Esophagus squamous epithelium (tissue), 5 donors: ENCODE results near the gene HYLS1. TPM values are rescaled to one million over a fixed set of nuclear protein-coding genes. Genes with fewer than 3 reads are reported as not detected.
"Not testable (repeated sequence)": the region's sequence is repeated elsewhere in the genome, so short reads cannot be mapped to it uniquely, and the experiment has no call there.

Experiments used
- DNase-seq: peaks from one replicate; lab custom pipeline; 2025; lab: John Stamatoyannopoulos, UW
- H3K27ac ChIP-seq, 4 donors: fragments of 200-600 bp; sonication (generic); one replicate each; pipeline ENCODE4 v1.5.1; 2016 to 2019; ENCODE audit warnings: mild to moderate bottlenecking in 1 of 4
- H3K27me3 ChIP-seq, 4 donors: fragments of 200-600 bp; sonication (generic); 1 replicate in 3 of 4; 2 replicates in 1 of 4; pipeline versions ENCODE4 v1.5.1 to v1.6.0; 2017 to 2021; ENCODE audit warnings: antibody characterized with exemption in 1 of 4
- H3K36me3 ChIP-seq, 3 donors: fragments of 200-600 bp; sonication (generic); one replicate each; pipeline ENCODE4 v1.5.1; 2016 to 2019
- H3K4me1 ChIP-seq, 3 donors: fragments of 200-600 bp; sonication (generic); one replicate each; pipeline ENCODE4 v1.5.1; 2017 to 2019
- H3K4me3 ChIP-seq, 4 donors: fragments of 200-600 bp; sonication (generic); 1 replicate in 3 of 4; 2 replicates in 1 of 4; pipeline ENCODE4 v1.5.1; 2016 to 2019; ENCODE audit warnings: mild to moderate bottlenecking in 2 of 4, moderate library complexity in 1 of 4
- H3K9me3 ChIP-seq, 3 donors: fragments of 200-600 bp; sonication (generic); one replicate each; pipeline ENCODE4 v1.5.1; 2016 to 2019
- CTCF ChIP-seq, 6 experiments: fragments of 450-650 bp in 4 of 6; fragments of 200-600 bp in 2 of 6; sonication (generic) in 2 of 6; IDR thresholded peaks; one replicate each; pipeline ENCODE4 v1.5.1; 2016 to 2019; ENCODE audit warnings: antibody characterized with exemption in 6 of 6, mild to moderate bottlenecking in 4 of 6, moderate library complexity in 4 of 6
- POLR2A ChIP-seq, 4 donors: fragments of 450-650 bp; IDR thresholded peaks; one replicate each; pipeline ENCODE4 v1.6.1; 2017; ENCODE audit warnings: antibody characterized with exemption in 4 of 4, mild to moderate bottlenecking in 4 of 4, moderate library complexity in 3 of 4
- WGBS, 2 donors: methylation state at CpG; one replicate each; pipeline ENCODE4 v1.1.5; 2018; 5-methylcytosine and 5-hydroxymethylcytosine counted together
- intact Hi-C: fragments of 100-400 bp; cut with DNase I; formaldehyde crosslinking; loops from one replicate; pipeline ENCODE4 v1.15.0; 2022
- total RNA-seq, 4 donors: library from RNA; depleted of rRNA; stranded (reverse); fragments of >200 nt; gene quantifications; one replicate each; pipeline ENCODE4 v1.1.0, GENCODE V29; 2016
- donor health status: DM: yes; HTN: yes; CAD: no.

HYLS1 gene
- 1 to 10 TPM; 1.4 to 5.0 (median 4.0) TPM for total RNA-seq

GRCh38 chr11:125887373-125888324 is at the start of gene HYLS1:
TSS of gene HYLS1 (plus strand) at chr11:125887668. CDS start at chr11:125899369, 11,701 bp downstream.
- H3K9me3 ChIP-seq, result no peaks in the 10 kb centered on the region
- intact Hi-C loops, result no loop called here

GRCh38 chr11:125842321-125842948 is 45.0 kb upstream of the HYLS1 start:
- no peak for DNase-seq
- 65 to 78% methylated on average over 3 of the region's 3 CpGs for WGBS, 2 donors

More at GRCh38 chr11:125887373-125888324, at the start of gene HYLS1:
- WGBS, 2 donors, result 0 to 1% methylated on average over 2 to 11 of the region's 91 CpGs
- TF ChIP-seq POLR2A (IDR thresholded peaks at IDR 0.05) (peak in 3 of 4 donors; percentile 58 to 73 (median 71)), CTCF (IDR thresholded peaks at IDR 0.05) (peak in 4 of 6 experiments; percentile 23 to 40 (median 30))
- Histone ChIP-seq H3K27me3 (no peaks in the 10 kb centered on the region), H3K36me3 (peaks cover 0 to 5% (median 0%) of the 10 kb centered on the region in 3 donors), H3K27ac (peak within 1 kb of the TSS; percentile 90 to 98 (median 93)), H3K4me3 (peak within 1 kb of the TSS; percentile 65 to 95 (median 82)), H3K4me1 (peaks cover 0 to 42% (median 5%) of the 10 kb centered on the region in 3 donors)
- DNase-seq, result peak; percentile 58

GRCh38 chr11:125846188-125846587 is 41.3 kb upstream of the HYLS1 start:
- H3K27me3 ChIP-seq, result no peaks in the 10 kb centered on the region
- no peaks in the 10 kb centered on the region for H3K36me3 ChIP-seq
- H3K9me3 ChIP-seq, result peaks cover 0 to 27% (median 0%) of the 10 kb centered on the region in 3 donors
- intact Hi-C loops, result no loop called here
- no peak overlapping the region for H3K27ac ChIP-seq
- DNase-seq, result no peak
- TF ChIP-seq CTCF (IDR thresholded peaks at IDR 0.05) (no peak), POLR2A (IDR thresholded peaks at IDR 0.05) (no peak)
- no peaks in the 10 kb centered on the region for H3K4me1 ChIP-seq
- H3K4me3 ChIP-seq, result no peak overlapping the region

More at GRCh38 chr11:125842321-125842948, 45.0 kb upstream of the HYLS1 start:
- Histone ChIP-seq H3K27ac (no peak overlapping the region), H3K4me3 (no peak overlapping the region), H3K4me1 (no peaks in the 10 kb centered on the region), H3K27me3 (no peaks in the 10 kb centered on the region), H3K9me3 (peaks cover 0 to 27% (median 0%) of the 10 kb centered on the region in 3 donors), H3K36me3 (no peaks in the 10 kb centered on the region)
- TF ChIP-seq CTCF (IDR thresholded peaks at IDR 0.05) (no peak), POLR2A (IDR thresholded peaks at IDR 0.05) (no peak)
- intact Hi-C loops, result no loop called here

- H3K27me3 ChIP-seq, DNase-seq, H3K4me3 ChIP-seq, H3K27ac ChIP-seq, intact Hi-C loops, H3K4me1 ChIP-seq, H3K36me3 ChIP-seq, H3K9me3 ChIP-seq: not testable (repeated sequence)
- 41 to 92% methylated on average over 3 to 6 of the region's 9 CpGs for WGBS, 2 donors
Observed at GRCh38 chr11:125857670-125858069, 29.8 kb upstream of the HYLS1 start.

GRCh38 chr11:125862786-125863185 is 24.7 kb upstream of the HYLS1 start:
- H3K27ac ChIP-seq, H3K4me1 ChIP-seq, intact Hi-C loops, H3K9me3 ChIP-seq, H3K4me3 ChIP-seq, DNase-seq, H3K27me3 ChIP-seq, H3K36me3 ChIP-seq: not testable (repeated sequence)
- WGBS, 2 donors, result no CpG with 5 or more reads among the region's 33 CpGs

- H3K36me3 ChIP-seq, H3K27me3 ChIP-seq, DNase-seq, H3K4me3 ChIP-seq, intact Hi-C loops, H3K9me3 ChIP-seq, H3K4me1 ChIP-seq, H3K27ac ChIP-seq: not testable (repeated sequence)
- WGBS, 2 donors, result 82 to 83% methylated on average over 3 to 4 of the region's 4 CpGs
Observed at GRCh38 chr11:125865354-125865753, 22.1 kb upstream of the HYLS1 start.
